Measurements from ENCODE around the gene PLEKHG2.

DNA sequence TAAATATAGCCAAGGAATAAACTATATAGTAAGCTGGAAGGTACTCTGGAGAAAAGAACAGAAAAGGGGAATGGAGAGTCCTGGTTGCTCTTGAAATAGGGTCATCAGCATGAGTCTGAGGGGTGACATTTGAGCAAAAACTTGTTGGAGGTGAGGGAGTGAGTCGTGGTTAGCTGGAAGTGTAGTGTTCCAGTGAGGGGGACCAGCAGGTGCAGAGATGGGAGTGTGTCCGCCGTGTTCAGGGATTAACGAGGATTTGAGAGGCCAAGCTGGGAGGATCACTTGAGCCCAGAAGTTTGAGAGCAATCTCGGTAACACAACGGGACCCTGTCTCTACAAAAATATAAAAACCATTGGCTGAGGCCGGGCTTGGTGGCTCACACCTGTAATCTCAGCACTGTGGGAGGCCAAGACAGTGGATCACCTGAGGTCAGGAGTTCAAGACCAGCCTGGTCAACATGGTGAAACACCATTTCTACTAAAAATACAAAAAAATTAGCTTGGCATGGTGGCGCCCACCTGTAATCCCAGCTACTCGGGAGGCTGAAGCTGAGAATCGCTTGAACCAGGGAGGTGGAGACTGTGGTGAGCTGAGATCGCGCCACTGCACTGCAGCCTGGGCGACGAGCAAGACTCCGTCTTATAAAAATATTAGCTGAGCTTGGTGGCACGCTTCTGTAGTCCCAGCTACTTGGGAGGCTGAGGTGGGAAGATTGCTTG, 34.1 kb downstream of the PLEKHG2 start:
- TF ChIP-seq, protein P1, sequence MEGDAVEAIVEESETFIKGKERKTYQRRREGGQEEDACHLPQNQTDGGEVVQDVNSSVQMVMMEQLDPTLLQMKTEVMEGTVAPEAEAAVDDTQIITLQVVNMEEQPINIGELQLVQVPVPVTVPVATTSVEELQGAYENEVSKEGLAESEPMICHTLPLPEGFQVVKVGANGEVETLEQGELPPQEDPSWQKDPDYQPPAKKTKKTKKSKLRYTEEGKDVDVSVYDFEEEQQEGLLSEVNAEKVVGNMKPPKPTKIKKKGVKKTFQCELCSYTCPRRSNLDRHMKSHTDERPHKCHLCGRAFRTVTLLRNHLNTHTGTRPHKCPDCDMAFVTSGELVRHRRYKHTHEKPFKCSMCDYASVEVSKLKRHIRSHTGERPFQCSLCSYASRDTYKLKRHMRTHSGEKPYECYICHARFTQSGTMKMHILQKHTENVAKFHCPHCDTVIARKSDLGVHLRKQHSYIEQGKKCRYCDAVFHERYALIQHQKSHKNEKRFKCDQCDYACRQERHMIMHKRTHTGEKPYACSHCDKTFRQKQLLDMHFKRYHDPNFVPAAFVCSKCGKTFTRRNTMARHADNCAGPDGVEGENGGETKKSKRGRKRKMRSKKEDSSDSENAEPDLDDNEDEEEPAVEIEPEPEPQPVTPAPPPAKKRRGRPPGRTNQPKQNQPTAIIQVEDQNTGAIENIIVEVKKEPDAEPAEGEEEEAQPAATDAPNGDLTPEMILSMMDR (IDR thresholded peaks at IDR 0.05) = no peak
- TF ChIP-seq POLR2A (IDR thresholded peaks at IDR 0.05) = no peak
